ENCODE data around the gene SPSB1.

SPSB1 gene

DNA sequence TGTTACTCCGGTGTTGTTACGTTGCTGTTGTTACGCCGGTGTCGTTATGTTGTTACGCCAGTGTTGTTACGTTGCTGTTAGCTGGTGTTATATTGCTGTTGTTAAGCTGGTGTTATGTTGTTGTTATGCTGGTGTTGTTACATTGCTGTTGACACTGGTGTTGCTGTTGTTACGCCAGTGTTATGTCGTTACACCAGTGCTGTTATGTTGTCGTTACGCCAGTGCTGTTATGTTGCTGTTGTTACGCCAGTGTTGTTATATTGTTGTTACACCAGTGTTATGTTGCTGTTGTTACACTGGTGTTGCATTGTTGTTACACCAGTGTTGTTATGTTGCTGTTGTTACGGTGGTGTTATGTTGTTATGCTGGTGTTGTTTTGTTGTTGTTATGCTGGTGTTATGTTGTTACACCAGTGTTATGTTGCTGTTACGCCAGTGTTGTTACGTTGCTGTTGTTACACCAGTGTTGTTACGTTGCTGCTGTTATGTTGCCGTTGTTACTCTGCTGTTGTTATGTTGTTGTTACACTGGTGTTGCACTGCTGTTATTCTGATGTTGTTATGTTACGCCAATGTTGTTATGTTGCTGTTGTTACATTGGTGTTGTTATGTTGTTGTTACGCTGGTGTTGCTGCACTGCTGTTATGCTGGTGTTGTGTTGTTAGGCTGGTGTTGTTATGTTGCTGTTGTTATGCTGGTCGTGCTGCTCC, 32.5 kb upstream of the SPSB1 start:
- DNase-seq: no peak

DNA sequence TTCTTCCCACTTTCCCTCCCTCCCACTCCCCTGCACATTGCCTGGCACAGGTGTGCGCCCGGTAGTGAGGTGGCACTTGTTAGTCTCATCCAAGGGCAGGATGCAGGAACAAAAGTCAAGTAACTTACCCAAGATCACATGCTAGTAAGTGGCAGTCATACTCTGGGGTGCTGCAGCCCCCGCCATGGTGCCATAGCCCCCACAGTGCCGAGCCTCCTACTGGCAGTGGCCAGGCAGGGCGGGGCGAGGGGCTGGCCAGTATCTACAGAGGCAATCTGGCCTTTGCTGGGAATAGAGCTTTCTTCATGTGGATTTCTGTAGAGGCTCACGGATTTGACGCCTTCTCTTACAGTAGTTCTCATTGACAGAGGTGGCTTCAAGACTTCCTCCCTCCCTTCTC, 31.2 kb upstream of the SPSB1 start:
- no peak for DNase-seq

DNA sequence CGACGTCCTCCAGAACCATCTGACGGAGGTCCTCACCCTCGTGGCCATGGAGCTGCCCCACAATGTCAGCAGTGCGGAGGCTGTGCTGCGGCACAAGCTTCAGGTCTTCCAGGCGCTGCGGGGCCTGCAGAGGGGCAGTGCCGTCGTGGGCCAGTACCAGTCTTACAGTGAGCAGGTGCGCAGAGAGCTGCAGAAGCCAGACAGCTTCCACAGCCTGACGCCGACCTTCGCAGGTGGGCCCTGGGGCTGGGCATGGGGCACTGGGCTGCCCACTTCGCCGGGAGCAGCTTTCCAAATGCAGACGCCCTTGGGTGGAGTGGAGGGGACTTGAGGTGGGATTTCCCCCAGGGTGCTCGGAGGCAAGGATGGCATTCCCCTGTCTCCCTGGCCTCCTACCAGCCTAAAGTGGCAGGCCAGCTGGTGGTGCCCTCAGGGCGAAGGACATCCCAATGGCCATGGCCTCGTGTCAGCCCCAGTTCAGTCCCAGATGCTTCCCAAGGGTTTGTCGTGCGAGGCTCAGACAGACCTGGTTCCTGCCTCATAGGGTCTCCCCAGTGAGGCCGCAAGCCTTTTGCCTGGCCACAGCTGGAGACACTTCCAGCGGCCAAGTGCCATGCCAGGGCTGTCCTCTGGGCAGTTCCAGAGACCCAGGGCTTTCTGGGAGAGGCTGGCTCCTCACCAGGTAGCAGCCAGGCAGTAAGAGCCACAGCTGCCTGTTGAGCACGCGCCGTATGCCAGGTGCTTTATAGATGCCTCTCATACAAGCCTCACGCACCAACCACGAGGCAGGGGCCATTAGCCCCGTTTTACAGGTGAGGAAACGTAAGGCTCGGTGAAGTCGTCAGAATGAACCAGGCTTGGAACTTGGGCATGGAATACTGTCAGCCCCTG, 30.4 kb upstream of the SPSB1 start:
- DNase-seq: no peak

DNA sequence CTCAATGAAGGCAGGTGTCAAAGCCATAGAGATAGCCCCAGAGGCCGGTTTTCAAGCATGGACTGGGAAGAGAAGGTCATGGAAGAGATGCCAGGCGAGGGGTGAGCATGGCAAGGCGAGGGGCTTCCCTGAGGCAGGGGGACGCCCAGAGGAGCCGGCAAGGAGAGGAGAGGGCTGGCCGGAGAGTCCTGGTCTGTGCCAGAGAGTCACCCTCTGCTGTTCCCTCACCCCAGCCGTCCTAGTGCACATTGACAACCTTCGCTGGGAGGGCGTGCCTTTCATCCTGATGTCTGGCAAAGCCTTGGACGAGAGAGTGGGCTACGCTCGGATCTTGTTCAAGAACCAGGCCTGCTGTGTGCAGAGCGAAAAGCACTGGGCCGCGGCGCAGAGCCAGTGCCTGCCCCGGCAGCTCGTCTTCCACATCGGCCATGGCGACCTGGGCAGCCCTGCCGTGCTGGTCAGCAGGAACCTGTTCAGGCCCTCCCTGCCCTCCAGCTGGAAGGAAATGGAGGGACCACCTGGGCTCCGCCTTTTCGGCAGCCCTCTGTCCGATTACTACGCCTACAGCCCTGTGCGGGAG, 29.3 kb upstream of the SPSB1 start:
- no peak for DNase-seq

DNA sequence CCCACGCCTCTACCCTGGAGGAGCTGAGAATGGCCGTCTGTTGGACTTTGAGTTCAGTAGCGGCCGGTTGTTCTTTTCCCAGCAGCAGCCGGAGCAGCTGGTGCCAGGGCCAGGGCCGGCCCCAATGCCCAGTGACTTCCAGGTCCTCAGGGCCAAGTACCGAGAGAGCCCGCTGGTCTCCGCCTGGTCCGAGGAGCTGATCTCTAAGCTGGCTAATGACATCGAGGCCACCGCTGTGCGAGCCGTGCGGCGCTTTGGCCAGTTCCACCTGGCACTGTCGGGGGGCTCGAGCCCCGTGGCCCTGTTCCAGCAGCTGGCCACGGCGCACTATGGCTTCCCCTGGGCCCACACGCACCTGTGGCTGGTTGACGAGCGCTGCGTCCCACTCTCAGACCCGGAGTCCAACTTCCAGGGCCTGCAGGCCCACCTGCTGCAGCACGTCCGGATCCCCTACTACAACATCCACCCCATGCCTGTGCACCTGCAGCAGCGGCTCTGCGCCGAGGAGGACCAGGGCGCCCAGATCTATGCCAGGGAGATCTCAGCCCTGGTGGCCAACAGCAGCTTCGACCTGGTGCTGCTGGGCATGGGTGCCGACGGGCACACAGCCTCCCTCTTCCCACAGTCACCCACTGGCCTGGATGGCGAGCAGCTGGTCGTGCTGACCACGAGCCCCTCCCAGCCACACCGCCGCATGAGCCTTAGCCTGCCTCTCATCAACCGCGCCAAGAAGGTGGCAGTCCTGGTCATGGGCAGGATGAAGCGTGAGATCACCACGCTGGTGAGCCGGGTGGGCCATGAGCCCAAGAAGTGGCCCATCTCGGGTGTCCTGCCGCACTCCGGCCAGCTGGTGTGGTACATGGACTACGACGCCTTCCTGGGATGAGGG, 28.5 kb upstream of the SPSB1 start:
- no peak for DNase-seq

DNA sequence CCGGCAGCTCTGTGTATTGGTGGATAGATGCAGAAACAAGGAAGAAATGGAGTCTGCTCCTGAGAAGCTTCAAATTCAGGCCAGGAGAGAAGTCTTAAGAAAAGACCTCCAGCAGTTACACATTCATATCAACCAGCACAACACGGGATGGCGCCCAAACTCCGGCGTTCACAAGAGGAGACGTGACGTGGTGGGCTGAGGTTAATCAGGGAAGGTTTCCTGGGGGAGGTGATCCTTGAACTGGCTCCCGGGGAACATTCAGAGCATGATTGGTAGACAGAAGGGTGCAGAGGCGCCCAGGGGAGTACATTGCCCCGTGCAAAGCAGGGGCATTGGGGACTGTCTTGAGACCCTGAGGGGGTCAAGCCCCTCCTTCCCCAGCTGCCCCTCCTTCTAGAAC, 27.7 kb upstream of the SPSB1 start:
- no peak for DNase-seq

DNA sequence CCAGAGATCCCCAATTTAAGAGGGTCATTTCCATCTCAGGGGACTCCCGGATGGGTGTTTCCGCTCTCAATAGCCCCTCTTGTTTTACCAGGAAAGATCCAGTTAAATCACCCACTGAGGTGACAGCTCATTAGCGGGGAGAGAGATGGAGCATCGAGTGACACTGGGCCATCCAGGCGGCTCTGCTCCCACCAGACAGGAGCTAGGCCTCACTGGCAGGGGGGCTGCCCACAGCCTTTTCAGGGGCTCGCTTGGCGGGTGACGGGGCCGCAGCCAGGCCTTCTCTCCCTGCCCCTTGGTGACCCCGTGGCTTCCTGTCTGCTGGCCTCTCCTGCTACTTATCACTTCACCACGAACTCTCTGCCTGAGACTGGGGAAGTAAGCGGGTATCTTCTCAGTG, 26.7 kb upstream of the SPSB1 start:
- no peak for DNase-seq

DNA sequence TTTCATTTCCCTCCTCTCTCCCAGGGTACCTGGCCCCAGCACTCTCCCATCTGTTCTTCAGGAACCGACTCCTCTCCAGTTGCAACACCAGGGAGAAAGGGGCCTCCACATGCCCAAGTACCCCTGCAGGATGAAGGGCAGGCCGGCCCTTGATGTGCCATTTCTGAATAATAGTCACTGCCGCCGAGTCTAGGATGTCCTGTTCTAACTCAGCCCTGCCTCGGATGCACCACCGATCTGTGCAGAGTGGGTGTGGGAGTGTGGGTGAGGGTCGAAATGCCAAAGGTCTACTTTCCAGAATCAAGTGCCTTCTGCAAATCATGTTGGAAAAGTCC, 25.4 kb upstream of the SPSB1 start:
- no peak for DNase-seq

DNA sequence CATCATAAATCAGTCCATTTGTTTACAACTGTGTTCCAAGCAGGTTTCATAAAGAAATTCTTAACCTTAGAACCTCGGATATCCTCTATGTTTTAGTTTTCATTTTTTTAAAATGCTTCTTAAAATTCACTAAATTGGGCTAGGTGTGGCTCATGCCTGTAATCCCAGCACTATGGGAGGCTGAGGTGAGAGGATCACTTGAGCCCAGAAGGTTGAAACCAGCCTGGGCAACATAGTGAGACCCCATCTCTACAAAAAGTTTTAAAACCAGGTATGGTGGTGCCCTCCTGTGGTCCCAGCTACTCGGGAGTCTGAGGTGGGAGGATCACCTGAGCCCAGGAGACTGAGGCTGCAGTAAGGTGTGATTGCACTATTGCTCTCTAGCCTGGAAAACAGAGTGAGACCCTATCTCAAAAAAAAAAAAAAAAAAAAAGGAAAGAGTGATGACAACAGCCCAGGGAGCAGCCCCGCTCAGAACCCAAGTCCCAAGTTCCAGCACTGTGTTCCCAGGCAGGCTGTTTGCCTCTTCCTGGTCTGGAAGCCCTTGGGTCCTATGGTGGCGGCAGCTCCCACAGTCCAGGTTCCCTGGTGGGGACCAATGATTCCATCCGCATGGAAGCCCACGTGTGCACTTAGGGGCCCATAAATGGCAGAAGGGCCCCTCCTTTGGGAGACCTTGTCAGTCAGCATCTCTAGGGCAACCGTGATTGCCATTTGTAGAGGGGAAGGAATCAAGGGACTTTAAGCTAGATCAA, 24.7 kb upstream of the SPSB1 start:
- DNase-seq: no peak

DNA sequence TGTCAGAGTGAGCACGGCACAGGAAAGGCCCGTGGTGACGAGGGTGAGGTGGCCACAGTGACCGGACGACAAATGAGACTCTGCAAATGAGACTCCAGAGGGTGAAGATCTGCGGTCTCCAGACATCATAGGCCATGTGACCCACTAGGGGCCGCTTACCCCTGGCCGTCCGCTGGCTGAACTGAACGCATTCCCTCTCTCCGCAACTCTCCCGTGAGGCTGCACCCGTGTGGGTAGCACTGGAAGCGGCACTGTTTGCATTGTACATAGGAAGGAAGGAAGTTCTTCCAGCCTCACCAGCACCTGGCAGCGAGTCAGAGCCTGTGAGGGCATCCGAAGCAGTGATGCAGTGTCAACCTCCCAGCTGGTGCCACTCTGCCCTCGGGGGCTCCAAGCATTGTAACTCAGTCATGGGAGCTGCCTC, 23.6 kb upstream of the SPSB1 start:
- no peak for DNase-seq

DNA sequence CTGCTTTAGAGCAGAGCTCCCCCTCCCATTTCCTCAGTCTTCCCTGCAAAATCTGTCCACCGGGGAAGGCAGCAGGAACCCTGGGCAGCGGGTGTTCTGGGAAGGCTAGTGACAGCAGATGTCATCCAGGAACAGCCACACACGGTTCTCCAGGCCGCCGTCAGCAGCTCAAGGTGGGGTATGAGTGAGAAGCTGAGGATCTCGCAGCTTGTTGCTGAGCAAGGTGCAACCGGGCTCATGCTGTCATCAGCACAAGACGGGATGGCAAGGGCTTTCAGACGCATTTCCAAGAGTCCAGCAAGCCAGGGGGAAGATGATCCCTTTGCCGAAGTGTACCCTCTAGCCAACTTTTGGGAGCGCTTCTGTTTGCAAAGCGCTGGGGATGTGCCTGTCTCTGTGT, 23.0 kb upstream of the SPSB1 start:
- no peak for DNase-seq

DNA sequence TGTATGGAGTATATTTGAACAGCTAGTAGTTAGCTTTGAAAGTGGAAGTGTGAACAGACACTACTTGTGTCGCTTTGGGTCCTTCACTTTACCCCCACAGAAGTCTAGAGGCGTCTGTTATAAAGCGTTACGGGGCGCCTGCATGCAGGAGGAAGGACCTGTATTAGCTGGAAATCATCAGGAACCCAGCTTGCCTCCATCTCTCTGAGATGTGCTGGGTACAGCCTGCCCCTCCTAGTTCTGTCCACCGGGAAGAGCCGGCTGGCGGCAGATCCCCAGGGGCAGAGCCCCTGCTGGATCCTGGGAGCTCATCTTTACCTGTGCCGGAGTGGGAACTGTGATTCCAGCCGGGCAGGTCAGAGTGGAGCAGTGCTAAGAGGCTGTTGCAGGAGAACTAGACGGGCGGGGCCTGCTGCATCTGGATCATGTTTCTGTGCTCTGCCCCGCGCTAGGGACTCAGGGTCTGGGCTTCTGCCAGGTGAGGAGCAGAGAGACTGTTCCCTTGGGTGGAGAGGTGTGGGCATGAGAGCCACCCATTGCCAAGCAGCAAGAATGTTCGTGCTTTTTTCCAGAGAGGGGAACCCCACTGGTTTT, 22.3 kb upstream of the SPSB1 start:
- no peak for DNase-seq

DNA sequence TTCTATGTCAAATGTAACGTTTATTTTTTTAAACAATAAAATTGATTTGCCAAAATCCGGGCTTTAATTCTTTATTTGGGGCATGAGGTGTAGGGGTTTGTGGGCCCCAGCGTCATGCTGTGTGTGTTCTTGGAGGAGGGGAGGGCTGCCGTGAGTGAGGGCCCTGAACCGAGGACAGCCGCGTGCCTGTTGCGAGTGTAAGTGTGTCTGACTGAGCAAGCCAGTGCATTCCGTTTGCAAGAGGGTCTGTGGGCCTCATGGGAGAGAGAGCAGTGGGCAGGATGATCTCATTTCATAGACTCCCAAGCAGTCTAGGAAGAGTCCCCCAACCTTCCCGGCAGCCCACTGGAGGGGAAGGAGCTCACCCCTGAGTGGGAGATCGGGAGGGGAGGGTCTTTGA, 21.4 kb upstream of the SPSB1 start:
- DNase-seq: no peak

DNA sequence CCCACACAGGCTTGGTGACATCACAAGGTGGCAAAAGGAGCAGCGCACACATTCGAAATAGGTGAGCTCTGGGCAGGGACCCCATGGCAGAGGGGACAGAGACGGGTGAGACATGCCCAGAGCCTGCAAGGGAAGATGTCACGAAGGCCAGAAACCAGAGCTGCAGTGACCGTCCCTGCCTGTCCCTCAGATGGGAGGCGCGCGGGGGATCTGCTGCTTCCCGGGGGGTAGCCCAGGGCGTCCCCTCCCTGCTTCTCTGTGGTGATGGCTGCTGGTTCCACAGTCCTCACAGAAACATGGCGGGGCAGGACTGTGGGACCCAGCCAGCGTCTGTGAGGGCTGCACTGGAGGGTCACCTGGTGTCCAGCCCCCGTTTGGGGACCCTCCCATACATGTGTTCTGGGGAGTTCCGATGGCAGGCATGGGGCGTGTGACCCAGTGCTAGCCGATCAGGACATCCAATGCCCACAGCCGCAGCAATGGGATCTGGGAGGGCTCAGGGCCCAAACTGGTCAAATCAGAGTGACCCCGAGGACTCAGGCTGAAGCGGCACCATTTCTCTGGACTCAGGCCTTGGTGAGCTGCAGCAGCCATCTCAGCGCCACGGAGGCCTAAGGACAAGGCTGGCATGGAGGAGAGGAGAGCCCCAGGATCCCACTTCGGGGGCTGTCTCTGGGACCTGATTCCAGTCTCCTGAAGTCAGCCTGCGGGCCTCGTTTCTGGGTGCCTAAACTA, 20.7 kb upstream of the SPSB1 start:
- no peak for DNase-seq

DNA sequence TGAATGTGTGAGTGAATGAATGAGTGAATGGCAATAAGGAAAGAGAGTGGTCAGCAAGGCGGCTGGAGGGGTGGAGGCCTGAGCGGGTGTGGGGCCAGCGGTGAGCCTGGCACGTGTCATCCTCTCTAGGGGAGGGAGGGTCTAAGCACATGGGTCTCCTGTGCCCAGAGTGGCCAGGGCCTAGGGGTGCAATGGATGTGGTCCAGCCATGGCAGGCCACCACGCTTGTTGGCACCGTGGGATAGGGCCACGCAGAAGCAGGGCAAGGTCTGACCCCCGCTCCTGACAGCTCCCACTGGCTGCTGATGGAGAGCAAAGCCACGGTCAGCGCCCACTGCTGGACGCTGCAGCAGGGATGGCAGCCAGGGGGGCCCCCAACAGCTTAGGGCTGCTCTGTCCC, 19.5 kb upstream of the SPSB1 start:
- DNase-seq: no peak

DNA sequence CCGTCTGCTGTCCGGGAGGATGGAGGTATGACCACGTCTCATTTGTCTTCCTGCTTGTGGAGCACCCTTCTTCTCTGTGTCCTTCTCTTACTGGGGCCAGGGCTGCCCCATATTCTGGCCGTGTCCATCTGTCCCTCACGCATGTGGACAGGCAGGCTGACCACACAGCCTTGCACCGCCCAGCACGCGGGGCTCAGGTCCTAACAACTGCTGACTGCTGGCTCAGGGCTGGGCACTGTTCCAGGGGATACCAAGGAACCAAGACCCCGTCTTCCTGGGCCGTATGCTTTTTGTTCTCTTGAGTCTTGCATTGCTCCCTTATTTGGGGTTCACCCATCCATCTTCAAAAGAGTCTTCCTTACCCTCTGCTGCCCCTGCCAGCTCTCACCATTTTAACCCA, 17.5 kb upstream of the SPSB1 start:
- no peak for DNase-seq

DNA sequence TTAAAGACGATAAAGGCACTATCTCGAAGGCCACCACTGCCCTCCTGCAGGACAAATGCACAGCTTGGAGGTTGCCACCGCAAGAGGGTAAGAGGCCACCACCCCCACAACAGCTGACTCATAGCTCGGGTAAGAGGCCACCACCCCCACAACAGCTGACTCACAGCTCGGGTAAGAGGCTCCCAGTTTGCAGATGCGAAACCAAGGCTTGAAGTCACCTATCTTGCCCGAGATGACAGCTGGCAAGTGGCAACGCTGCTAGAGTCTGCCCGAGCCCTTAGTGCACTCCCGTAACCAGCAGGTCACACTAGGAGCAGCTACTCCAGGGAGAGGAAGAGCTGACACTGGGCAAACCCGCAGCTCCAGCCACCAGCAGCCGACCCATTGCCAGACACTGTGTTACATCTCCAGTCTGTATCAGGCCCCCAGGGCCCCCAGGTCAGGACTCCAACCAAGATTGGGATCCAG, 17.1 kb upstream of the SPSB1 start:
- DNase-seq: peak; percentile 15

DNA sequence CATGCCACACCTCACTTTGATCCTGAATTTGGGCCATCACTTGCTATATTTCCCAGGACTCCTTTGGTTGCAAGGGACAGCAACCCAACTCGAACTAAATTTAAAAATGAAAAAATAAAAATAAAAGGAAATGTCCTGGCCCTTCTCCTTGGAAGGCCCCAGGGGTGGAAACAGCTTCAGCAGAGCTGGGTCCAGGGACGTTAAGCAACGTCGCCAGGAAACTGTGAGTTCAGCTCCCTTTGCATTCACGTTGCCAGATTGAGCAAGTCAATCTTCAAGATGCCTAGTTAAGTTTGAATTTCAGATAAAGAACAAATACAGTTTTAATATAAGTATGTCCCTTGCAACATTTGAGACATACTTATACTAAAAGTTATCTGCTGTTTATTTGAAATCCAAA, 14.6 kb upstream of the SPSB1 start:
- no peak for DNase-seq

DNA sequence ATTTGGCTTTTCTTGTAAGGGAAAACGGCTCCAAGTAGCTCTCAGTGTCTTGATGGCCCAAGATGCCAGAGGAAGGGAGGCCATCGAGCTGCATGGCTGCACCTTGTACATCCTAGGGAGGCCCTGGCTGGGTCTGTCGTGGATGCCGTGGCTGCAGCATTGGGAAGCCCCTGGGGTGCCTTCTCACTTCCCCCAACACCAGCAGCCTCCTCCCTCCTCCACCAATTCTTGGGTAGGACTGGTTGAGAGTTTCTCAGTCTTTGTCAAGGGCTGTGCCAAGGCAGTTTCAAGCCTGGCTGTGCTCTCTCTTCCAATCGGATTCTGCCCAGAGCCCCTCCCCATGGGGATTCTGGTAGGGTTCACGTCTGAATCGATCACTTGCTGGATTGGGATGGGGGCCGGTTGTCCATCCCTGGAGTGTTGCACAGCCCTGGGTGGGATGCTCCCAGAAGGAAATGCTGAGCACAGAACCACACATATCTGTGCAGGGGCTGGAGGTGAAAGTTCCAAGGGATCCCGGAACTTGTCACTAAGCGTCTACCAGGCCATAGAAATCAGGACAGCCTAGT, 14.0 kb upstream of the SPSB1 start:
- DNase-seq: no peak

DNA sequence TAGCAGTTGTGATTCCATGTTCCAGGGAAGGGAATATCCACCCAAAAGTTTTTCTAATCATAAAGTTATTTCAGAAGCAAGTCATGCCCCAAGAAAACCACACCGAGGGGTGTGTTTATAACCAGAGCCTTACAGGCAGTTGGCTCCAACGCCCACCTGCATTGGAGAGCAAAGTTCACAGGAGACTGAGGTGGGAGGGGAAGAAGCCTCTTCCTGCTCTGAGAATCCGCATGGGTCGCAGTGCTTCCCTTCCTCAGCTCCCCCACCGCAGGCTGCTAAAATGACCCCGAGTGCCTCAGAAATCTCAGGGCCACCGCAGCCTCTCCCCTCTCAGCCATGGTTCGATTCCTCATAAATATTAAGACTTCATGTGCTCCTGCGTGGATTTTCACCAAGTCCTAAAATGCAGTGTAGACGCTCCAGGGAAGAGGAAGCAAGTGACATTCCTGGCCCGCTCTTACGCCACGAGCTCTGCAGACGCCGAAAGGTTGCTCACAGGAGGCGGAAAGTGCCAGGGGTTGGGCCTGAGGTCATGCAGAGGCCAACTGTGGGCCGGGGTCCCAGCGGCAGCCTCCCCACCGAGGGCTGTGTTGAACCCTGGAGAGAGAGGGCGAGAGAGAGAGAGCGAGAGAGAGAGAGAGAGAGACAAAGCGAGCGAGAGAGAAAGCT, 13.4 kb upstream of the SPSB1 start:
- DNase-seq: no peak
